Measurements from ENCODE around the gene MRM3.

Gene MRM3

GRCh38 chr17:798246-798645, 16.1 kb downstream of the MRM3 start:
- no peak overlapping the region for H3K4me2 ChIP-seq (ENCODE audit: low read length)
- no peak overlapping the region for H3K23ac ChIP-seq (ENCODE audit: low read length)
- no peak for DNase-seq
- no peak overlapping the region for H4K8ac ChIP-seq (ENCODE audit: low read depth, low read length)
- H3K79me2 ChIP-seq (ENCODE audit: control insufficient read depth, insufficient read depth, low read length), result no peaks in the 10 kb centered on the region
- no peak overlapping the region for H4K5ac ChIP-seq (ENCODE audit: low read length)
- no peak overlapping the region for H3K4me3 ChIP-seq (ENCODE audit: low read length)
- H3K27me3 ChIP-seq (ENCODE audit: insufficient read depth, low read length, poor library complexity), result no peaks in the 10 kb centered on the region
- H3K18ac ChIP-seq (ENCODE audit: low read length), result no peak overlapping the region
- H3K79me1 ChIP-seq (ENCODE audit: low read length), result peaks cover 3% of the 10 kb centered on the region
- H3K56ac ChIP-seq (ENCODE audit: low read length), result no peak overlapping the region
- peaks cover 3% of the 10 kb centered on the region for H3K4me1 ChIP-seq (ENCODE audit: control insufficient read depth, low read depth, low read length)
- no peak overlapping the region for H3K9ac ChIP-seq (ENCODE audit: low read length)
- no CpG with 5 or more reads among the region's 11 CpGs for WGBS (ENCODE audit: extremely low coverage, insufficient coverage, low lambda C conversion rate)
- no peak overlapping the region for H2AK5ac ChIP-seq (ENCODE audit: low read length)
- H3K36me3 ChIP-seq (ENCODE audit: control insufficient read depth, insufficient read depth, low read length), result peaks cover 19% of the 10 kb centered on the region
- no peak overlapping the region for H2BK15ac ChIP-seq (replicated peaks; ENCODE audit: low read depth)
- no peak overlapping the region for H3K4ac ChIP-seq (ENCODE audit: low read depth, low read length)
- H3K27ac ChIP-seq (ENCODE audit: low read depth, low read length), result no peak overlapping the region
- no peak overlapping the region for H2BK120ac ChIP-seq (ENCODE audit: low read depth, low read length)
- no peak overlapping the region for H2BK5ac ChIP-seq (ENCODE audit: low read length)

- no peak overlapping the region for H2BK15ac ChIP-seq (replicated peaks; ENCODE audit: low read depth)
- H3K4me1 ChIP-seq (ENCODE audit: control insufficient read depth, low read depth, low read length), result peaks cover 3% of the 10 kb centered on the region
- H3K79me2 ChIP-seq (ENCODE audit: control insufficient read depth, insufficient read depth, low read length), result no peaks in the 10 kb centered on the region
- H3K36me3 ChIP-seq (ENCODE audit: control insufficient read depth, insufficient read depth, low read length), result peaks cover 20% of the 10 kb centered on the region
- no peak overlapping the region for H2BK5ac ChIP-seq (ENCODE audit: low read length)
- H3K9ac ChIP-seq (ENCODE audit: low read length), result no peak overlapping the region
- H3K4me3 ChIP-seq (ENCODE audit: low read length), result no peak overlapping the region
- no peak overlapping the region for H4K8ac ChIP-seq (ENCODE audit: low read depth, low read length)
- WGBS (ENCODE audit: extremely low coverage, insufficient coverage, low lambda C conversion rate), result no CpG with 5 or more reads among the region's 11 CpGs
- H3K23ac ChIP-seq (ENCODE audit: low read length), result no peak overlapping the region
- H3K79me1 ChIP-seq (ENCODE audit: low read length), result no peaks in the 10 kb centered on the region
- no peak overlapping the region for H3K56ac ChIP-seq (ENCODE audit: low read length)
- no peak for DNase-seq
- H4K5ac ChIP-seq (ENCODE audit: low read length), result no peak overlapping the region
- no peak overlapping the region for H3K4ac ChIP-seq (ENCODE audit: low read depth, low read length)
- H3K4me2 ChIP-seq (ENCODE audit: low read length), result no peak overlapping the region
- no peaks in the 10 kb centered on the region for H3K27me3 ChIP-seq (ENCODE audit: insufficient read depth, low read length, poor library complexity)
- H3K18ac ChIP-seq (ENCODE audit: low read length), result no peak overlapping the region
- no peak overlapping the region for H2BK120ac ChIP-seq (ENCODE audit: low read depth, low read length)
- H3K27ac ChIP-seq (ENCODE audit: low read depth, low read length), result no peak overlapping the region
- H2AK5ac ChIP-seq (ENCODE audit: low read length), result no peak overlapping the region
Observed at GRCh38 chr17:799261-799660, 17.1 kb downstream of the MRM3 start.

DNA sequence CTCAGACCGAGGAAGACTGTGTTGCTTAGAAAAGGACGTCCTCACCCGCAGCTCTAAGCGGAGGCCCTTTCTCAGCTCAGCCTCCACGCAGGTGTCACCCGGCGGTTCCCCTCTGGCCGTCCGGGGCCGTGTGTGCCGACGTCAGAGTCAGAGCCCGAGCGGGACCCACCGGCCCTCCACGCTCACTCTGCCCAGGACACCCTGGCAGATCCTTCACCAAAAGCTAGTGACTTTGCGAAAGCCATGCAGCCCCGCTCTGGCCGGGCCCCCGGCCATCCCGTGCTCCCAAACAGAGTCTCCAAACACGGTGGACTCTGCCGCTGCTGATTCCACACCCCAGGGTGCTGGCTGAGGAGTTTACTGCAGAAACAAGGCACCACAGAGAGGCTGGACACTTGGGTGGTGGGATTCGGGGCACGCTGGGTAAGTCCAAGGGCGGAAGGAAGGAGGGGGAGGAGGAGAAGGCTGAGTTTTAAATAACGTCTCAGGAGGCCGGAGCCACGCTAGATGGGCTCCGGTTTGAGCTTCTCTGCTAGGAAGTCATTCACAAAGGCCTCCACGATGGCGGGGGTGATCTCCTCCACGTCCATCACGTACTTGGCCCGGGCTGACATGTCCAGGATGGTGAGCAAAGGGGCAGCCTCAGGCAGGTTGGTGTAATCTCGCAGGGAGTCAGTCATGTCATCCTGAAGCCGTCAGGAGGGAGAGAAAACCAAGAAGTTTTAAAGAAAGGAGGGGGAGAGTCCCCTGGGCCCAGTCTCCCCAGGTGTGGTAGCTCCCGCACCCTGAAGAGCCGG, 18.5 kb downstream of the MRM3 start:
- no peak overlapping the region for H3K18ac ChIP-seq (ENCODE audit: low read length)
- H3K4me2 ChIP-seq (ENCODE audit: low read length), result no peak overlapping the region
- H2AK5ac ChIP-seq (ENCODE audit: low read length), result no peak overlapping the region
- no peak overlapping the region for H2BK5ac ChIP-seq (ENCODE audit: low read length)
- H3K9ac ChIP-seq (ENCODE audit: low read length), result no peak overlapping the region
- H3K27ac ChIP-seq (ENCODE audit: low read depth, low read length), result no peak overlapping the region
- no peaks in the 10 kb centered on the region for H3K79me1 ChIP-seq (ENCODE audit: low read length)
- no peak overlapping the region for H4K8ac ChIP-seq (ENCODE audit: low read depth, low read length)
- no peaks in the 10 kb centered on the region for H3K79me2 ChIP-seq (ENCODE audit: control insufficient read depth, insufficient read depth, low read length)
- no peak overlapping the region for H3K4ac ChIP-seq (ENCODE audit: low read depth, low read length)
- no peak overlapping the region for H2BK15ac ChIP-seq (replicated peaks; ENCODE audit: low read depth)
- peaks cover 20% of the 10 kb centered on the region for H3K36me3 ChIP-seq (ENCODE audit: control insufficient read depth, insufficient read depth, low read length)
- no peak for DNase-seq
- H3K23ac ChIP-seq (ENCODE audit: low read length), result no peak overlapping the region
- no peaks in the 10 kb centered on the region for H3K27me3 ChIP-seq (ENCODE audit: insufficient read depth, low read length, poor library complexity)
- H2BK120ac ChIP-seq (ENCODE audit: low read depth, low read length), result no peak overlapping the region
- H3K56ac ChIP-seq (ENCODE audit: low read length), result no peak overlapping the region
- no CpG with 5 or more reads among the region's 39 CpGs for WGBS (ENCODE audit: extremely low coverage, insufficient coverage, low lambda C conversion rate)
- H3K4me1 ChIP-seq (ENCODE audit: control insufficient read depth, low read depth, low read length), result no peaks in the 10 kb centered on the region
- H4K5ac ChIP-seq (ENCODE audit: low read length), result no peak overlapping the region
- no peak overlapping the region for H3K4me3 ChIP-seq (ENCODE audit: low read length)

- WGBS (ENCODE audit: extremely low coverage, insufficient coverage, low lambda C conversion rate), result no CpG with 5 or more reads among the region's 6 CpGs
- Histone ChIP-seq H3K79me1 (ENCODE audit: low read length) (no peaks in the 10 kb centered on the region), H3K4me2 (ENCODE audit: low read length) (no peak overlapping the region), H3K23ac (ENCODE audit: low read length) (no peak overlapping the region), H2BK5ac (ENCODE audit: low read length) (no peak overlapping the region), H4K5ac (ENCODE audit: low read length) (no peak overlapping the region), H4K8ac (ENCODE audit: low read depth, low read length) (no peak overlapping the region), H3K79me2 (ENCODE audit: control insufficient read depth, insufficient read depth, low read length) (no peaks in the 10 kb centered on the region), H3K18ac (ENCODE audit: low read length) (no peak overlapping the region), H2AK5ac (ENCODE audit: low read length) (no peak overlapping the region), H3K27me3 (ENCODE audit: insufficient read depth, low read length, poor library complexity) (no peaks in the 10 kb centered on the region), H3K9ac (ENCODE audit: low read length) (no peak overlapping the region), H3K36me3 (ENCODE audit: control insufficient read depth, insufficient read depth, low read length) (peaks cover 16% of the 10 kb centered on the region), H3K4ac (ENCODE audit: low read depth, low read length) (no peak overlapping the region), H2BK120ac (ENCODE audit: low read depth, low read length) (no peak overlapping the region), H3K4me1 (ENCODE audit: control insufficient read depth, low read depth, low read length) (no peaks in the 10 kb centered on the region), H3K56ac (ENCODE audit: low read length) (no peak overlapping the region), H3K27ac (ENCODE audit: low read depth, low read length) (no peak overlapping the region), H2BK15ac (replicated peaks; ENCODE audit: low read depth) (no peak overlapping the region), H3K4me3 (ENCODE audit: low read length) (no peak overlapping the region)
- DNase-seq, result no peak
Observed at GRCh38 chr17:801660-802059, 19.5 kb downstream of the MRM3 start.

DNA sequence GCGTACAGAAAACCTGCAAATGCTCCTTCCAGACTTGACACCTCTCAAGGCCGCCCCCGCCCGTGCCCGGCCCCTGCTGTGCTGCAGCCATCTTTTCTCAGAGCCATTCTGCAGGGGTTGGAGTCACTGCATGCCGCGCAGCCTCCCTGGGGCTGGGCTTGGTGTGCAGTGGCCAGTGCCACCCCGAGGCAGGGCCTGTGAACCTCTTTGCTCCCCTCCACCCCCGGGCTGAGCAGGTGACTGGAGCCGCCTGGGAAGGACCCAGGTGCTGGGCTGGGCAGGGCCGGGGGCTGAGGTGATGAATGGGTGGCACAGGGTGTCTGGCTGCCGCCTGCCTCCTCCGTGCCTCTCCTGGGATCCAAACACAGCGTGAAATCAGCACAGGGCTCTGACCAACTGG, 20.3 kb downstream of the MRM3 start:
- H4K8ac ChIP-seq (ENCODE audit: low read depth, low read length), result no peak overlapping the region
- no peak overlapping the region for H4K5ac ChIP-seq (ENCODE audit: low read length)
- no peak overlapping the region for H2BK15ac ChIP-seq (replicated peaks; ENCODE audit: low read depth)
- no peak overlapping the region for H3K9ac ChIP-seq (ENCODE audit: low read length)
- H3K56ac ChIP-seq (ENCODE audit: low read length), result no peak overlapping the region
- no peak overlapping the region for H2AK5ac ChIP-seq (ENCODE audit: low read length)
- peaks cover 10% of the 10 kb centered on the region for H3K36me3 ChIP-seq (ENCODE audit: control insufficient read depth, insufficient read depth, low read length)
- H3K4me2 ChIP-seq (ENCODE audit: low read length), result no peak overlapping the region
- H3K4me1 ChIP-seq (ENCODE audit: control insufficient read depth, low read depth, low read length), result no peaks in the 10 kb centered on the region
- no peak overlapping the region for H3K23ac ChIP-seq (ENCODE audit: low read length)
- no peaks in the 10 kb centered on the region for H3K27me3 ChIP-seq (ENCODE audit: insufficient read depth, low read length, poor library complexity)
- H3K18ac ChIP-seq (ENCODE audit: low read length), result no peak overlapping the region
- no peak overlapping the region for H3K4ac ChIP-seq (ENCODE audit: low read depth, low read length)
- no peak overlapping the region for H3K4me3 ChIP-seq (ENCODE audit: low read length)
- no peak overlapping the region for H3K27ac ChIP-seq (ENCODE audit: low read depth, low read length)
- no CpG with 5 or more reads among the region's 14 CpGs for WGBS (ENCODE audit: extremely low coverage, insufficient coverage, low lambda C conversion rate)
- no peak overlapping the region for H2BK120ac ChIP-seq (ENCODE audit: low read depth, low read length)
- no peaks in the 10 kb centered on the region for H3K79me2 ChIP-seq (ENCODE audit: control insufficient read depth, insufficient read depth, low read length)
- peaks cover under 1% of the 10 kb centered on the region for H3K79me1 ChIP-seq (ENCODE audit: low read length)
- no peak overlapping the region for H2BK5ac ChIP-seq (ENCODE audit: low read length)
- DNase-seq, result no peak
